ENCODE data around the gene TPRG1.
"Not testable (repeated sequence)": the region's sequence is repeated elsewhere in the genome, so short reads cannot be mapped to it uniquely, and the experiment has no call there.

The TPRG1 gene

GRCh38 chr3:189317911-189318310 lies 146.1 kb downstream of the TPRG1 start:
- H3K27ac ChIP-seq (ENCODE audit: low read depth, low read length), result no peak overlapping the region
- no peak overlapping the region for H3K4me3 ChIP-seq (ENCODE audit: low read depth, low read length)
- H3K9me3 ChIP-seq (ENCODE audit: control insufficient read depth, insufficient read depth, low read length), result no peaks in the 10 kb centered on the region
- H3K9ac ChIP-seq (ENCODE audit: low read depth, low read length), result no peak overlapping the region
- no peaks in the 10 kb centered on the region for H3K27me3 ChIP-seq (ENCODE audit: control insufficient read depth, insufficient read depth, low read length)
- peaks cover 11% of the 10 kb centered on the region for H3K4me1 ChIP-seq (ENCODE audit: control insufficient read depth, insufficient read depth, low read length)
- H3K36me3 ChIP-seq (ENCODE audit: control insufficient read depth, insufficient read depth, low read length), result no peaks in the 10 kb centered on the region

- no peaks in the 10 kb centered on the region for H3K36me3 ChIP-seq (ENCODE audit: control insufficient read depth, insufficient read depth, low read length)
- peaks cover 6% of the 10 kb centered on the region for H3K4me1 ChIP-seq (ENCODE audit: control insufficient read depth, insufficient read depth, low read length)
- no peaks in the 10 kb centered on the region for H3K9me3 ChIP-seq (ENCODE audit: control insufficient read depth, insufficient read depth, low read length)
- no peaks in the 10 kb centered on the region for H3K27me3 ChIP-seq (ENCODE audit: control insufficient read depth, insufficient read depth, low read length)
- H3K9ac ChIP-seq (ENCODE audit: low read depth, low read length), result no peak overlapping the region
- no peak overlapping the region for H3K27ac ChIP-seq (ENCODE audit: low read depth, low read length)
- no peak overlapping the region for H3K4me3 ChIP-seq (ENCODE audit: low read depth, low read length)
Observed at GRCh38 chr3:189320511-189320910, 148.7 kb downstream of the TPRG1 start.

GRCh38 chr3:189322339-189322738 lies 150.6 kb downstream of the TPRG1 start:
- Histone ChIP-seq H3K4me1 (ENCODE audit: control insufficient read depth, insufficient read depth, low read length) (no peaks in the 10 kb centered on the region), H3K27ac (ENCODE audit: low read depth, low read length) (no peak overlapping the region), H3K27me3 (ENCODE audit: control insufficient read depth, insufficient read depth, low read length) (no peaks in the 10 kb centered on the region)

GRCh38 chr3:189324538-189325138 lies 152.9 kb downstream of the TPRG1 start:
- Histone ChIP-seq H3K4me3 (ENCODE audit: low read depth, low read length) (no peak overlapping the region), H3K36me3 (ENCODE audit: control insufficient read depth, insufficient read depth, low read length) (no peaks in the 10 kb centered on the region), H3K9me3 (ENCODE audit: control insufficient read depth, insufficient read depth, low read length) (no peaks in the 10 kb centered on the region), H3K27ac (ENCODE audit: low read depth, low read length) (no peak overlapping the region), H3K4me1 (ENCODE audit: control insufficient read depth, insufficient read depth, low read length) (no peaks in the 10 kb centered on the region), H3K9ac (ENCODE audit: low read depth, low read length) (no peak overlapping the region), H3K27me3 (ENCODE audit: control insufficient read depth, insufficient read depth, low read length) (no peaks in the 10 kb centered on the region)

More at GRCh38 chr3:189322339-189322738, 150.6 kb downstream of the TPRG1 start:
- no peaks in the 10 kb centered on the region for H3K9me3 ChIP-seq (ENCODE audit: control insufficient read depth, insufficient read depth, low read length)
- no peaks in the 10 kb centered on the region for H3K36me3 ChIP-seq (ENCODE audit: control insufficient read depth, insufficient read depth, low read length)
- no peak overlapping the region for H3K4me3 ChIP-seq (ENCODE audit: low read depth, low read length)
- H3K9ac ChIP-seq (ENCODE audit: low read depth, low read length), result no peak overlapping the region

GRCh38 chr3:189325454-189325853 lies 153.7 kb downstream of the TPRG1 start:
- Histone ChIP-seq H3K9ac (ENCODE audit: low read depth, low read length) (no peak overlapping the region), H3K27me3 (ENCODE audit: control insufficient read depth, insufficient read depth, low read length) (no peaks in the 10 kb centered on the region), H3K9me3 (ENCODE audit: control insufficient read depth, insufficient read depth, low read length) (no peaks in the 10 kb centered on the region), H3K27ac (ENCODE audit: low read depth, low read length) (no peak overlapping the region), H3K4me3 (ENCODE audit: low read depth, low read length) (no peak overlapping the region), H3K4me1 (ENCODE audit: control insufficient read depth, insufficient read depth, low read length) (no peaks in the 10 kb centered on the region), H3K36me3 (ENCODE audit: control insufficient read depth, insufficient read depth, low read length) (no peaks in the 10 kb centered on the region)

- not testable (repeated sequence) for H3K4me3 ChIP-seq (ENCODE audit: low read depth, low read length); H3K27ac ChIP-seq (ENCODE audit: low read depth, low read length); H3K27me3 ChIP-seq (ENCODE audit: control insufficient read depth, insufficient read depth, low read length); H3K9ac ChIP-seq (ENCODE audit: low read depth, low read length); H3K9me3 ChIP-seq (ENCODE audit: control insufficient read depth, insufficient read depth, low read length); H3K36me3 ChIP-seq (ENCODE audit: control insufficient read depth, insufficient read depth, low read length); H3K4me1 ChIP-seq (ENCODE audit: control insufficient read depth, insufficient read depth, low read length)
Observed at GRCh38 chr3:189329630-189330029, 157.9 kb downstream of the TPRG1 start.

GRCh38 chr3:189330066-189330465 lies 158.3 kb downstream of the TPRG1 start:
- H3K4me3 ChIP-seq (ENCODE audit: low read depth, low read length), result no peak overlapping the region
- no peaks in the 10 kb centered on the region for H3K4me1 ChIP-seq (ENCODE audit: control insufficient read depth, insufficient read depth, low read length)
- H3K27ac ChIP-seq (ENCODE audit: low read depth, low read length), result no peak overlapping the region
- H3K9me3 ChIP-seq (ENCODE audit: control insufficient read depth, insufficient read depth, low read length), result no peaks in the 10 kb centered on the region
- H3K36me3 ChIP-seq (ENCODE audit: control insufficient read depth, insufficient read depth, low read length), result no peaks in the 10 kb centered on the region
- H3K9ac ChIP-seq (ENCODE audit: low read depth, low read length), result no peak overlapping the region
- H3K27me3 ChIP-seq (ENCODE audit: control insufficient read depth, insufficient read depth, low read length), result no peaks in the 10 kb centered on the region

- Histone ChIP-seq H3K4me1 (ENCODE audit: control insufficient read depth, insufficient read depth, low read length) (no peaks in the 10 kb centered on the region), H3K9ac (ENCODE audit: low read depth, low read length) (no peak overlapping the region), H3K27me3 (ENCODE audit: control insufficient read depth, insufficient read depth, low read length) (no peaks in the 10 kb centered on the region), H3K36me3 (ENCODE audit: control insufficient read depth, insufficient read depth, low read length) (no peaks in the 10 kb centered on the region), H3K27ac (ENCODE audit: low read depth, low read length) (no peak overlapping the region), H3K4me3 (ENCODE audit: low read depth, low read length) (no peak overlapping the region), H3K9me3 (ENCODE audit: control insufficient read depth, insufficient read depth, low read length) (no peaks in the 10 kb centered on the region)
Observed at GRCh38 chr3:189331002-189331418, 159.2 kb downstream of the TPRG1 start.

- no peak overlapping the region for H3K9ac ChIP-seq (ENCODE audit: low read depth, low read length)
- no peak overlapping the region for H3K4me3 ChIP-seq (ENCODE audit: low read depth, low read length)
- H3K27ac ChIP-seq (ENCODE audit: low read depth, low read length), result no peak overlapping the region
- H3K9me3 ChIP-seq (ENCODE audit: control insufficient read depth, insufficient read depth, low read length), result no peaks in the 10 kb centered on the region
- no peaks in the 10 kb centered on the region for H3K36me3 ChIP-seq (ENCODE audit: control insufficient read depth, insufficient read depth, low read length)
- H3K27me3 ChIP-seq (ENCODE audit: control insufficient read depth, insufficient read depth, low read length), result no peaks in the 10 kb centered on the region
- H3K4me1 ChIP-seq (ENCODE audit: control insufficient read depth, insufficient read depth, low read length), result no peaks in the 10 kb centered on the region
Observed at GRCh38 chr3:189334064-189334920, 162.5 kb downstream of the TPRG1 start.

GRCh38 chr3:189337673-189338091 lies 165.9 kb downstream of the TPRG1 start:
- H3K4me3 ChIP-seq (ENCODE audit: low read depth, low read length), result no peak overlapping the region
- H3K27me3 ChIP-seq (ENCODE audit: control insufficient read depth, insufficient read depth, low read length), result no peaks in the 10 kb centered on the region
- H3K4me1 ChIP-seq (ENCODE audit: control insufficient read depth, insufficient read depth, low read length), result no peaks in the 10 kb centered on the region
- H3K36me3 ChIP-seq (ENCODE audit: control insufficient read depth, insufficient read depth, low read length), result no peaks in the 10 kb centered on the region
- H3K27ac ChIP-seq (ENCODE audit: low read depth, low read length), result no peak overlapping the region
- H3K9me3 ChIP-seq (ENCODE audit: control insufficient read depth, insufficient read depth, low read length), result no peaks in the 10 kb centered on the region
- H3K9ac ChIP-seq (ENCODE audit: low read depth, low read length), result no peak overlapping the region

GRCh38 chr3:189338366-189338765 lies 166.6 kb downstream of the TPRG1 start:
- Histone ChIP-seq H3K36me3 (ENCODE audit: control insufficient read depth, insufficient read depth, low read length) (no peaks in the 10 kb centered on the region), H3K4me3 (ENCODE audit: low read depth, low read length) (no peak overlapping the region), H3K27me3 (ENCODE audit: control insufficient read depth, insufficient read depth, low read length) (no peaks in the 10 kb centered on the region), H3K4me1 (ENCODE audit: control insufficient read depth, insufficient read depth, low read length) (no peaks in the 10 kb centered on the region), H3K27ac (ENCODE audit: low read depth, low read length) (no peak overlapping the region), H3K9ac (ENCODE audit: low read depth, low read length) (no peak overlapping the region), H3K9me3 (ENCODE audit: control insufficient read depth, insufficient read depth, low read length) (no peaks in the 10 kb centered on the region)

Measured in HUES48 (cell line).